CD14-positive monocyte (primary cell): Measurements from ENCODE around the gene PCGF5. TPM values are rescaled to one million over a fixed set of nuclear protein-coding genes. Genes with fewer than 3 reads are reported as not detected.

Experiments used
- DNase-seq, 3 donors: peaks; one replicate each; pipeline ENCODE4 v3.0.0-alpha.2; 2011 to 2022
- H2AFZ ChIP-seq: 2 replicates; pipeline ENCODE4 v1.6.0; 2012; ENCODE audit warnings: mild to moderate bottlenecking, low read depth, low read length, inconsistent platforms; ENCODE audit not compliant: insufficient read depth, poor library complexity, severe bottlenecking
- H3K27ac ChIP-seq, 2 donors: 1 replicate in 1 of 2; 2 replicates in 1 of 2; pipeline ENCODE4 v1.5.1; 2012 to 2013; ENCODE audit warnings: low read length in 2 of 2, control low read depth in 1 of 2, inconsistent platforms in 1 of 2, low read depth in 1 of 2, mild to moderate bottlenecking in 1 of 2
- H3K27me3 ChIP-seq, 2 donors: one replicate each; pipeline versions ENCODE4 v1.6.0 to v1.6.1; 2011 to 2013; ENCODE audit warnings: low read length in 2 of 2; ENCODE audit not compliant: control insufficient read depth in 2 of 2, insufficient read depth in 2 of 2
- H3K36me3 ChIP-seq, 2 donors: replicated peaks in 1 of 2; 1 replicate in 1 of 2; 2 replicates in 1 of 2; pipeline versions ENCODE4 v1.5.1 to v1.6.1; 2012 to 2013; ENCODE audit warnings: low read length in 2 of 2, control low read depth in 1 of 2, inconsistent platforms in 1 of 2, mild to moderate bottlenecking in 1 of 2; ENCODE audit not compliant: insufficient read depth in 2 of 2, control insufficient read depth in 1 of 2
- H3K4me1 ChIP-seq, 2 donors: 1 replicate in 1 of 2; 2 replicates in 1 of 2; pipeline versions ENCODE4 v1.5.1 to v1.6.1; 2012 to 2013; ENCODE audit warnings: low read length in 2 of 2, control low read depth in 1 of 2, inconsistent platforms in 1 of 2, mild to moderate bottlenecking in 1 of 2, moderate library complexity in 1 of 2; ENCODE audit not compliant: insufficient read depth in 2 of 2, control insufficient read depth in 1 of 2
- H3K4me2 ChIP-seq: replicated peaks from 2 replicates; pipeline ENCODE3; 2012; ENCODE audit warnings: low read length, moderate library complexity, mild to moderate bottlenecking; ENCODE audit not compliant: poor library complexity, severe bottlenecking; ENCODE audit errors: extremely low read depth
- H3K4me3 ChIP-seq, 3 experiments: fragments of 200-600 bp in 1 of 3; sonication (generic) in 1 of 3; replicated peaks in 1 of 3; 1 replicate in 2 of 3; 2 replicates in 1 of 3; pipeline ENCODE4 v1.5.1; 2011 to 2013; ENCODE audit warnings: low read length in 3 of 3, mild to moderate bottlenecking in 3 of 3, control low read depth in 2 of 3, low read depth in 2 of 3, inconsistent platforms in 1 of 3, moderate library complexity in 1 of 3
- H3K79me2 ChIP-seq: 2 replicates; pipeline ENCODE4 v1.6.0; 2012; ENCODE audit warnings: mild to moderate bottlenecking, control low read depth, inconsistent platforms, low read length, moderate library complexity; ENCODE audit not compliant: insufficient read depth
- H3K9ac ChIP-seq: 2 replicates; pipeline ENCODE4 v1.6.0; 2017; ENCODE audit warnings: low read length, mild to moderate bottlenecking; ENCODE audit not compliant: insufficient read depth, poor library complexity, severe bottlenecking
- H3K9me3 ChIP-seq, 2 donors: replicated peaks in 1 of 2; 1 replicate in 1 of 2; 2 replicates in 1 of 2; pipeline versions ENCODE4 v1.5.1 to v1.6.1; 2012 to 2013; ENCODE audit warnings: low read length in 2 of 2, control low read depth in 1 of 2; ENCODE audit not compliant: control insufficient read depth in 1 of 2, insufficient read depth in 1 of 2
- H4K20me1 ChIP-seq: 2 replicates; pipeline ENCODE4 v1.6.0; 2012; ENCODE audit warnings: mild to moderate bottlenecking, low read length, control low read depth, moderate library complexity; ENCODE audit not compliant: insufficient read depth
- H3K27ac Mint-ChIP-seq, 7 donors: one replicate each; pipeline ENCODE4 v1.8.0; 2020; ENCODE audit warnings: mild to moderate bottlenecking in 7 of 7, mixed read lengths in 7 of 7, moderate library complexity in 6 of 7, inconsistent platforms in 2 of 7
- H3K27me3 Mint-ChIP-seq, 3 donors: one replicate each; pipeline ENCODE4 v1.8.0; 2021 to 2022; ENCODE audit warnings: low read depth in 3 of 3, mild to moderate bottlenecking in 3 of 3, mixed read lengths in 3 of 3, moderate library complexity in 3 of 3, inconsistent platforms in 1 of 3
- H3K36me3 Mint-ChIP-seq, 2 donors: one replicate each; pipeline ENCODE4 v1.8.0; 2020; ENCODE audit warnings: mixed read lengths in 2 of 2, inconsistent platforms in 1 of 2, mild to moderate bottlenecking in 1 of 2
- H3K4me1 Mint-ChIP-seq: one replicate; pipeline ENCODE4 v1.8.0; 2020; ENCODE audit warnings: mild to moderate bottlenecking, mixed read lengths
- H3K4me3 Mint-ChIP-seq, 2 donors: one replicate each; pipeline ENCODE4 v1.8.0; 2020; ENCODE audit warnings: mild to moderate bottlenecking in 2 of 2, mixed read lengths in 2 of 2, moderate library complexity in 1 of 2
- H3K9me3 Mint-ChIP-seq, 7 donors: one replicate each; pipeline ENCODE4 v1.8.0; 2020 to 2022; ENCODE audit warnings: mixed read lengths in 7 of 7, mild to moderate bottlenecking in 6 of 7, moderate library complexity in 6 of 7, inconsistent platforms in 2 of 7
- CTCF ChIP-seq: fragments of 200-600 bp; IDR thresholded peaks from one replicate; pipeline ENCODE4 v1.8.0; 2022; ENCODE audit warnings: antibody characterized with exemption, mild to moderate bottlenecking
- WGBS: methylation state at CpG from one replicate; pipeline ENCODE4 v1.1.5; 2013; ENCODE audit warnings: missing lambda C conversion rate; ENCODE audit not compliant: insufficient coverage; 5-methylcytosine and 5-hydroxymethylcytosine counted together
- intact Hi-C, 2 donors: fragments of 100-400 bp; cut with micrococcal nuclease; formaldehyde crosslinking; loops; one replicate each; pipeline versions ENCODE4 v1.15.0 to v1.15.1; 2023
- polyA plus RNA-seq, 3 donors: library from polyadenylated mRNA; depleted of rRNA in 1 of 3; unstranded in 2 of 3; stranded (reverse) in 1 of 3; fragments of 300-500 nt in 2 of 3; fragments of >200 nt in 1 of 3; fragmentation: Illumina TruSeq in 2 of 3; gene quantifications; 1 replicate in 2 of 3; 2 replicates in 1 of 3; pipeline ENCODE4 v1.2.3, GENCODE V29; 2012 to 2021

PCGF5 gene
- polyA plus RNA-seq, 3 donors = 55.2 to 80.3 (median 58.7) TPM

DNA sequence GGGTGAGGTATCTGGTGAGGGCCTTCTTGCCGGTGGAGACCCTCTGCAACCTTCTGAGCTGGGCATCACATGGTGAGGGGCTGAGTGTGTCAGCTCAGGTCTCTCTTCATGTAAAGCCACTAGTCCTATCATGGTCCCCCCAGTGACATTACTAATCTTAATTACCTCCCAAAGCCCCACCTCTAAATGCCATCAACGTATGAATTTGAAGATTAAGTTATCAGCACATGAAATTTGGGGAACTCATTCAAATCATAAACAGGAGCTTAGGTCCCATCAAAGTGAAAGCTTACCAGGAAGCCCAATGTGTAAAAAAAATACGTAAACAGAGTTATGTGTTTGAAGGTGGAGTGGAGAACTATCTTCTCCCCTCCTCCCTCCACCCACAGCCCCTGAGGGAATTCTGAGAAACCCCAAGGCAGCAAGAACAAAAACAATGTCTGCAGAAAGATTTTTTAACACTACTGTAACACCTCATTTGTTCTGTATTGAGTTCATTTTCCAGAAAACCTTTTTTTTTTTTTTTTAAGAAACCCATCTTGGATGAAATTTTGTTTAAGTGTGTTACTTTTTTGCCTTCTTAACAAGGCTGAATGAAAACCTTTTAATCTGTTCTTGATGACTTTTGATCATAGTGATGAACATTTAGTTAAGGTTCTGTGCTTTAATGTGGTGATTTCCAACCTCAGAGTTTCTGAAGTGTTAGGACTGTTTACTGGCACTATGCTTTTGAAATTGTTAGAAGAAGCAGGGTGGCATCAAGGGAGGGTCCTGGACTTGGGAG is 19.1 kb upstream of the PCGF5 start:
- no peak overlapping the region for H3K4me2 ChIP-seq
- no peak for DNase-seq
- no peak overlapping the region for H3K4me3 ChIP-seq
- no CpG with 5 or more reads among the region's 3 CpGs for WGBS
- no peak overlapping the region for H3K27ac ChIP-seq
- H3K4me1 ChIP-seq = peaks cover 20 to 23% of the 10 kb centered on the region in 2 donors
- no peaks in the 10 kb centered on the region for H4K20me1 ChIP-seq
- no peak overlapping the region for H3K4me3 Mint-ChIP-seq
- H3K27me3 Mint-ChIP-seq = peaks cover 0 to 2% (median 0%) of the 10 kb centered on the region in 3 donors
- H3K36me3 Mint-ChIP-seq = peaks cover 0 to 3% of the 10 kb centered on the region in 2 donors
- H3K4me1 Mint-ChIP-seq = peaks cover 36% of the 10 kb centered on the region
- no peak for TF ChIP-seq CTCF
- no peaks in the 10 kb centered on the region for H3K9me3 Mint-ChIP-seq
- no peaks in the 10 kb centered on the region for H3K36me3 ChIP-seq
- H3K79me2 ChIP-seq = no peaks in the 10 kb centered on the region
- H3K27ac Mint-ChIP-seq = peak overlapping the region in 2 of 7 donors; percentile 50 to 79
- no peaks in the 10 kb centered on the region for H3K9me3 ChIP-seq
- intact Hi-C loops = no loop called here
- H2AFZ ChIP-seq = peak overlapping the region; percentile 39
- H3K9ac ChIP-seq = no peak overlapping the region
- H3K27me3 ChIP-seq = no peaks in the 10 kb centered on the region

- H3K4me1 ChIP-seq = no peaks in the 10 kb centered on the region
These were observed 14.0 kb upstream of the PCGF5 start for GRCh38 chr10:91206427-91206826.

More at GRCh38 chr10:91206427-91206826, 14.0 kb upstream of the PCGF5 start:
- Histone ChIP-seq H3K79me2 (no peaks in the 10 kb centered on the region), H3K4me3 (no peak overlapping the region), H4K20me1 (no peaks in the 10 kb centered on the region), H2AFZ (no peak overlapping the region), H3K36me3 (no peaks in the 10 kb centered on the region), H3K9me3 (no peaks in the 10 kb centered on the region), H3K27ac (no peak overlapping the region), H3K9ac (no peak overlapping the region), H3K4me2 (no peak overlapping the region), H3K27me3 (peaks cover 0 to 3% of the 10 kb centered on the region in 2 donors)
- no peak for TF ChIP-seq CTCF
- no peaks in the 10 kb centered on the region for H3K36me3 Mint-ChIP-seq
- no peak overlapping the region for H3K27ac Mint-ChIP-seq
- peaks cover under 1% of the 10 kb centered on the region for H3K4me1 Mint-ChIP-seq
- DNase-seq = no peak
- H3K4me3 Mint-ChIP-seq = no peak overlapping the region
- intact Hi-C loops = no loop called here
- H3K9me3 Mint-ChIP-seq = no peaks in the 10 kb centered on the region
- peaks cover 0 to 1% (median 0%) of the 10 kb centered on the region in 3 donors for H3K27me3 Mint-ChIP-seq
- WGBS = 0% methylated on average over 1 of the region's 1 CpG
